Endothelial cell of hepatic sinusoid (primary cell): ENCODE data around the gene RXRA.

ENCODE experiments used
- in situ Hi-C: cut with HindIII; loops from 2 replicates; pipeline ENCODE4 v1.10.0; 2017; ENCODE audit warnings: low sequenced_read_pairs

Gene RXRA

DNA sequence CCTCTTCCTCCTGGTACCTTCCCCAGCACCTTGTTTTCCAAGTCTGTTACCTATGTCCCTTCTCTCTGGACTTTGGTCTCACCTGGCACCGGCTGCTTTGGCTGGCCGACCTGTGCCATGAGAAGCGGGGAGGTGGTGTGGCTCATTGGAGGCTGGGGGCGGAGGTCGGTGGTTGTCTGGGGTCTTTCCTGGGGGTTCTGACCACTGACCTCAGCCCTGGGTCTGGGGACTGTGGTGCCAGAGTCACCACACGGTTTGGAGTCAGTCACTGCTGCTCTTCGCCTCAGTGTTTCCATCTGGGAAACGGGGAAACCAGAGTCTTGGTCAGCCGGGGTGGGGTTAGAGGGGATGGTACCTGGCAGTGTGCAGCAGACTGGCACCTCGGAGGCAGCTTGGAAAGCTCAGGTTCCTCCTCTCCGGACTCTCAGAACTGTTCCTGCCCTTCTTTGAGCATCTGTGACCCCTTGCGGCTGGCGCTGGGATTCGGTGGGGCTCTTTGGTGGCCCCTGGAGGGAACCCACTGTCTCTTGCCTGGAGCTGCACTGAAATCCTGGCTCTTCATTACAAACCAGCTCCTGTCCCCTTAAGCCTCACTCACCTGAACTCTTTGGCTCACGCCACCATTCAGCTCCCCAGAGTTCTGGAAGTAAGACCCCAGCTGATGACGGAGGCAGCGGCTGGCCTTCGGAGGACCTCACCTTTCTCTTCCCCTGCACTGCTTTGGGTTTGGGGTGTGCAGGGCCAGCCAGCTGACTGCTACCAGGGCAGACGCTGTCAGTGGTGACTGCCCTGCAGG is 4.1 kb upstream of the RXRA start:
- in situ Hi-C loops = no loop called here

DNA sequence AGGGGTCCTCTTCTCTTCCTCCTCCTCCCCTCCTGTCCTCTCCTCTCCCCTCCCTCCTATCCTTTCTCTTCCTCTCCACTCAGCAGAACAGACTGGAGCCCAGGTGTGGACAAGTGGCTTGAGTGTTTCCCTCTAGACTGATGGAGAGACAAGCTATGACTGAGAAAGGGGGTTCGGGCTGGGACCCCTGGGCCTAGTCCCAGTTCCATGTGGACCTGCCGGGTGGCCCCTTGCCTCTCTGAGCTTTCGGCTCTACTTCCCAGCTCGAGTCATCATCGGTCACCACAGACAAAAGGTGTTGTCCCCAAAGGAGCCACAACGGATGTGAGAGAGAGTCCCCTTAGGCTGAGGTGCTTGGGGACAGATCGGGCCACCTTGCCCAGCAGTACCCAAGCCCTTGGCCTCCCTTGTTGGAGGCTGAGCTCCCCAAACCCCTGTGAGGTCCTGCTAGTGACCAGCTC is 3.4 kb upstream of the RXRA start:
- in situ Hi-C loops = no loop called here

DNA sequence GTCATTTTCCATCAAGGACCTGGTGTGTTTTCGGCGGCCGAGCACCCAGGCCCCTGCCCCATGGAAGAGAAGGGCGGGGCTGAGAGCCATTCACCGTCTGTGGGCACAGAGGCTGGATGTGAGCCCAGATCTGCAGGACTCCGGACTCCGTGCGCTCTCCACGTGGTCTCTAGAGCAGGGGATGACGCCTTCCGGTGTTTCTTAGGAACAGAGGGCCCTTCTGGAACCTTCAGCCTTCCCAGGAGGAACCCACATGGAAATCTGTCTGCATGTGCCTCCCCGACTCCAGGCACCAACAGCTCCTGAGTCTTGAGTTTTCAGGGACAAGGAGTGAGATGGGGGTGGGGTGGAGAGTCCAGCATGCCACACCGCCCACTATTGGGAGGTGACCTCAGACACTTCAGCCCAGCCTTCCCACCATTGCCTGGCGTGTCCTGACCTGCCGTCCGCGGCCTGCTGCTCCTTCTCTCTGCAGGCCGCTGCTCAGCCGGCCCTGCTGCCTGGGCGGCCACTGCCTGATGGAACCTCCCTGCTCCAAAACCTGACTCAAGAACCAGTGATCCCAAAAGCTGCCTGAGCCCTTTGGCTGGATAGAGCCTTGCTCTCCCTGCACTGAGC is 2.4 kb upstream of the RXRA start:
- in situ Hi-C loops = no loop called here

DNA sequence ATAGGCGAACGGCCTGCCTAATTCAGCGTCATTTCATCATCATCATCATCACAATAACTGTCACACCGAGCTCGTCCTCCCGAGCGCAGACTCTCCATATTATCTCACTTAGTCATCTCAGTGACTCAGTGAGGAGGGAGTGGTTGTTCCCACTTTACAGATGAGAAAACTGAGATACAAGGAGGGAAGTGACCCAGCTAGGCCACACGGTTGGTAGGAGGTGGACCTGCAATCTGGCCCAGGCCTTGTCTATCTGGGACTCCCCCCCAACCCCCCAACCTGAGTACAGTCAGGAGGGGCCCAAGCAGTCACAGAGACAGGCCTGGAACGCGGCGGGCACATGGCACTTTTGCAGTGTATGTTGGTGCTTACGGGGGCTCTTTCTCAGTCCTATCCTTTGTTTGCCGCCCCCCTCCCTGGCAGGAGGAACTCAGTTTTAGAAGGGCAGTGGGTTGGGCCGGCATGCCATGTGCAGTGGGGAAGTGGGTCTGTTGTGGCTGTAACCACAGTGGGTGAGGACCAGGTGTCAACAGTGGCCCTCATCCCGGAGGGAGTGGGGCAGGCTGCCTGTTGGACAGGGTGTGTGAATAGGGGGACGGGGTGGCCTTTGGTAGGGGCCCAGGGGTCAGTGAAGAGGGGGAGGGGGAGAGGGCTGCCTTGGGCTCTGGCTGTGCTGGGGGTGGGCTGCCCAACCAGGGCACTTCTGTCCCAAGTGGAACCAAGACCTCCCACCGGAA is 1.7 kb upstream of the RXRA start:
- in situ Hi-C loops = loop anchor here (5.0 kb wide), 1 partner anchor 118 kb away; no protein-coding TSS in a partner anchor

- in situ Hi-C loops = loop anchor here (5.0 kb wide), 1 partner anchor 117 kb away; no protein-coding TSS in a partner anchor
Observed at GRCh38 chr9:134325096-134325812, 1.0 kb upstream of the RXRA start.

DNA sequence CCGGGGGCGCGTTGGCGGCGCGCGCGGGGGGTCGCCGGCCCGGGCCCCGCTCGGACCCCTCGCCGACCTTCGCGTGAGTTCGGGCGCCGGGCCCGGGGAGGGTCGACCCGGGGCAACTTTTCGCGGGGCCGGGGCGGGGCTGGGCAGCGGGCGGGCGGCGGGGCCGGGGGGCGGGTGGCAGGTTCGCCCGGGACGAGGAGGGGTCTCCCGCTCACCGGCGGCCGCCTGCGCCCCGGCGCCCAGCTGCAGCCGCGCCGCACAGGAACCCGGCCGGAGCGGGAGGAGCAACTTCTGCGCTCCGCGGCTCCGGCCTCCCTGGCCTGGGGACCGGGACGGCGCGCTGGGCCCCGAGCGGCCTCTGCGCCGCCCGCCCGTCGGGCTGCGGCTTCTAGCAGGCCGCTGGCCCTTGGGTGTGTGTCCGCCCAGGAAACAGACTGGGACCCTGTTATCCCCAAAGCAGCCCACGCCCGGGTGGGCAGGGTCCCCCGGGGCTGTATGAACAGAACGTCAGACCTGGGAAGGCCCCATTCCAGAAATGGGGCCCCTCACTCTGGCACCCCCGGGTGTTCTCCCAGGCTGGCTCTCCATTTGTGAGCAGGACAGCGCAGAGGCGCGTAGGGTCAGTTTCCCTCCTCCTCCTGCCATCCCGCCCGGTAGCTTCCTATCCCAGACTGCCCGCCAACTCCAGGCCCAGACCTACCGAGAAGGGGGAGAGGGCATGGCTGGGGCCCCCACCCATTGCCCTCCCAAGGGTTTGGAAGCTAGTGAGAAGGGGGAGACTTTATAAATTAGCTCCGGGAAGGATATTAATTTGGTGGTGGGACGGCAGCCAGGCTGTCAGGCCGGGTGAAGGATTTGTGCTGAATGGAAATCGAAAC is 708 bp downstream of the RXRA start:
- in situ Hi-C loops = loop anchor here (5.0 kb wide), 1 partner anchor 115 kb away; no protein-coding TSS in a partner anchor

- in situ Hi-C loops = loop anchor here (5.0 kb wide), 1 partner anchor 115 kb away; no protein-coding TSS in a partner anchor
Observed at GRCh38 chr9:134327671-134328231, 1.5 kb downstream of the RXRA start.

GRCh38 chr9:134328341-134328840 is 2.1 kb downstream of the RXRA start:
- in situ Hi-C loops = loop anchor here (5.0 kb wide), 1 partner anchor 114 kb away; no protein-coding TSS in a partner anchor

DNA sequence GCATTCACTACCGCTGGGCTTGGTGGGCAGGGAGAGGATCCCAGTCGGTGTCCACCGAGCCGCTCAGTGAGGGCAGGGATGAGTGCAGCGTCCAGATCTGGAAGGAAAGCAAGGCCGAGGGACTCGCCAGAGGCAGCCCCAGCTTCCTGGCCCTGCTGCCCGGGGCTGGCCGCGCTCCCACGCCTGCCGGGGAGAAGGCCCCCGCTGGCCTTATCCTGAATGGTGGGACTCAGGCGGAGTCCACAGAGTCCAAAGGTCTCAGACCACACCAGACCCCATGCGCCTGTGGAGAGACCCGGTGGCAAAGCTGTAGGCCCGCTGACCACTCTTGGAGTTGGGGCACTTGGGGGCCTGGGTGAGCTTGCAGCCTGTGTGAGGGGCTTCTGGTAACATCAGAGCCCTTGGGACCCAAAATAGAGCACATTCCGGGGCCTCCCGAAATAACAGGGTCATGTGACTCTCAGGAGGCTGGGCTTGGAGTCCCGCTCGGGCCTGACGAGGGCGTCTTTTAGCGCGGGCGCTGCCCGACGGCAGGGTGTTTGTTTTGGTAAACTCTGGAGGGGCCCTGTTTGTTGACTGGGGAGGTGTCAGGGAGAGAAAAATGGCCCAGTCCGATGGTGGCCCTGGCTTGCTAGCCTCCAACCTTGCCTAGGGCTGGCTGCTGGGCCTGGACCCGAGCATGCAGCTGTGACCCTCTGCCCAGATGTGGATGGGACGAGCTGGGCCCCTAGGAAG is 2.8 kb downstream of the RXRA start:
- in situ Hi-C loops = loop anchor here (5.0 kb wide), 1 partner anchor 113 kb away; no protein-coding TSS in a partner anchor

DNA sequence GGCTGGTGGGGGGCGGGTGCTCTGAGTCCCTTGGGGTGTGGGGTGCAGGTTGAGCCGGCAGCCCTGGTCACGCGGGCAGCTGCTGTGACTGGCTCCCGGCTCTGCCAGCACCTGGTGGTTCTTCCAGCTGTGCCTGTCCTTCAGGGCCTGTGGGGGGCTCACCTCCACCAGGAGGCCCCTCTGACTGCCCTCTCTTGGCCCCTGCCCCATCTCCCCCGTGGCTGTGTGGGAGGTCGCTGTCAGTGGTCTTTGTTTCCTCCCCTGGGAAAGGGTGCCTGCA is 3.3 kb downstream of the RXRA start:
- in situ Hi-C loops = loop anchor here (5.0 kb wide), 1 partner anchor 113 kb away; no protein-coding TSS in a partner anchor

DNA sequence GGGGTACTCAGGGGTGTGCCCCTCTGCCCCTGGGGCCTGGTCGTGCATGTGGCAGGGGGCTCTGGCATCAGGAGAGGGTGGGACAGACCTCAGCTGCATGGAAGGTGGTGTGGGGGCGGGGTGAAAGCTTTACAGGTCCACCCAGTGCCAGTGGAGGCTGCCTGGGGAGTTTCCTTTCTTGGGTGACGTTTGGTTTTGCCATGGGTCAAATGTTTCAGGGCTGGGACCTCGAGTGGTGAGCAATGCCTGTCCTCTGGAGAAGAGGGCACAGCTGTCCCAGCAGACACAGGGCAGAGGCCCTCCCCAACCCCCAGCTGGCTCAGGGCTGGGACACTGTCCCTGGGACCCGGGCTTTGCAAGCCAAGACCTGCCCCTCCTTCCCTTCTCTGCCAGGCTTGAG is 3.6 kb downstream of the RXRA start:
- in situ Hi-C loops = loop anchor here (5.0 kb wide), 1 partner anchor 112 kb away; no protein-coding TSS in a partner anchor

- in situ Hi-C loops = no loop called here
Observed at GRCh38 chr9:134330590-134330989, 4.3 kb downstream of the RXRA start.

DNA sequence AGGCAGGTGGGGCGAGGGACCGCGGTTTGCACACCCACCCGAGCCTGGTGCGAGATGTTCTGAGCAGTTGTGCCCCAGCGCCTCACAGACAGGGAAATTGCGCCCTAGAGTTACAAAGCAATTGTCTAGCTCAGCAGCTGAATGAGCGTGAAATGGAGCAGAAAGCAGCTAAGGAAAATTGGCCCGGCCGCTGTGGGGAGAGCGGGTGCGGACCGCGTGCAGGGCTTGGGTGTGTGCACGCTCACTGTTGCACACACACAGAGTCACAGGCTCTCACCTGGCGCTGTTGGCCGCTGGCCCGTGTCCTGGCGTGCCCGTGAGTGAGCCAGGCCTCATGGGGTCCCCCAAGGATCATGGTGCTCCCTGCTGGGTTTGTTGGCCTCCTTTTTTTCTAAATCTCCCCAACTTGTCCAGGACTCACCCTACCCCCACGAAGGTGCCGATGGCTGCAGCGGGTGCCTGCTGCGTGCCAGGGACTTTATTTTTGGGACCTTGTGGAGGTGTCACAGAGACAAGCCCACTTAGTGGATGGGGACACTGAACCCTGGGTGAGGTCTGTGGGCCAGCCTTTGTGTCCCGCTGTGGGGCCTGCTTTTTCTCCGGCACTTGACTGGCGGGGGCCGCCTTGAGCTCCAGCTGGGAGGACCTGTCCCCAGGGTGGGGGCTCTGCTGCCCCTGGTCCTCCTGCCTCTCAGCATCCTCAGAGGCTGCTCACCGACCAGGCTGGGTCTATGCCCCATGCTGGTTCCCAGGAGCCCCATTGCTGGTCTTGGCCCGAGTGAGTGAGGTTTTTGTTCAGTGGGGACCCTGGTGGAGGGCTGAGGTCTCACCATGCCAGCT is 5.2 kb downstream of the RXRA start:
- in situ Hi-C loops = no loop called here

GRCh38 chr9:134332266-134332665 is 6.0 kb downstream of the RXRA start:
- in situ Hi-C loops = no loop called here

GRCh38 chr9:134332841-134333233 is 6.6 kb downstream of the RXRA start:
- in situ Hi-C loops = no loop called here

DNA sequence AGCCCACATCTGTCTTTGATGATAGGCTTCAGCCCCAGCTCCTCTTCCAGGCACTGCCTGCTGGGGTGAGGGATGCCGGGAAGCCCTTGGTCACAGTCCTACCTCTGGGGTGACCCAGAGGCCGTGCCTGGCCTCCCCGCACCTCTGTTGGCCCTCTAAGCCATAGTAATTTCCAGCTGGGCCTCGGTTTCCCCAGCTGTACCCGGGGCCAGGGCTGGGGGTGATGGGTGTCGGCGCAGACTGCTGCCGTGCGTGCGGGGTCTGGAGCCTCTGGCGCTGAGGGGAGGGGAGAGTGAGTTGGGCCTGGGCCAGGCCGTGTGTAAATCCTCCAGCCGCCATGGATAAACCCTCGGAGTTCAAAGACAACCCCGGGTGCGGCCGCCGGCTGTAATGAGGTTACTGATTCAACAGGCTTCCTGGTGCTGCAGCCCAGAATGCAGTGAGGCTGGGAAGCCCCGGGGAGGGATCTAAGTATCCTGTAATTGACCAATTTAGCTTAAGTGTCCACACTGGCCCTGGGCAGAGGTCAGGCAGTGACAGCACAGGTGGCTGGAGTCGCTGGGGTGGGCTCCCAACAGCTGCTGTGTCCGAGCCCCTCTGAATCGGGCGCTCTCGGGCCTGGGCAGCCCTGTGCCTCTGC is 7.1 kb downstream of the RXRA start:
- in situ Hi-C loops = no loop called here

DNA sequence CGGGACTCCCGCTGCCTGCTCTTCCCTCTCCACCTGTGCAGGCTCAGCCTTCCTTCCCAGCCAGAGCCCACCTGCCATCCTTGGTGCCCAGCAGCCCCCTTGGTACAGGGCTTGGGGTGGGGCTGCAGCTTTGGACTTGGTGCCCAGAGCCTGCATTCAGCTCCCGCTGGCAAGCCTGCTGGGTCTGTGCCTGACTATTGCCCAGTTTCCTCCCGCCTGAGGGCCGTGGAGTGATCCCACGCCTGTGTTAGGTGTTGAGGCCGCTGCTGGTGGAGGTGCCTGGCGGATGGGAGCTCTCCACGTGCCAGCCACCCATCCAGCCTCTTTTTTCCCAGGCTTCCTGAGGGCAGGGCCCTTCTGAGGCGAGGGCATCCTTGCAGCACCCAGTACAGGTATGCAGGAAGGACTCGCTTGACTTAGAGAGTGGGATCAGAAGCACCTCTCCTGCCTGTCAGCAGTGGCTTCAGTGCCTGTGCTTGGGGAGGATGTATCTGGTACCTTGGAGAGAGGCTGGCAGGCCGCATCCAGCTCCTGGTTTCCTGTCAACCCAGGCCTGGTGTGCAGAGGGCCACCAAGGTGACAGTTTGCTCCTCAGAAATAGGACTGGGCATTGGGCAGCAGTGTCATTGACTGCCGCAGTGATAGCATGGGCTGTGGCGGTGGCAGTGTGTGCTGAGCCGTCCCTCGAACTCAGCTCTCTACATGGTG is 7.8 kb downstream of the RXRA start:
- in situ Hi-C loops = no loop called here
